HG02981 (cell line): ENCODE measurements around the gene RYK.
"Not testable (repeated sequence)": the region's sequence is repeated elsewhere in the genome, so short reads cannot be mapped to it uniquely, and the experiment has no call there.

Experiments used
- ATAC-seq: cut with Tn5 transposase; IDR thresholded peaks from one replicate; pipeline ENCODE4 v1.9.1; 2021; ENCODE audit warnings: mild to moderate bottlenecking, moderate library complexity; ENCODE audit not compliant: unreplicated experiment

RYK gene

DNA sequence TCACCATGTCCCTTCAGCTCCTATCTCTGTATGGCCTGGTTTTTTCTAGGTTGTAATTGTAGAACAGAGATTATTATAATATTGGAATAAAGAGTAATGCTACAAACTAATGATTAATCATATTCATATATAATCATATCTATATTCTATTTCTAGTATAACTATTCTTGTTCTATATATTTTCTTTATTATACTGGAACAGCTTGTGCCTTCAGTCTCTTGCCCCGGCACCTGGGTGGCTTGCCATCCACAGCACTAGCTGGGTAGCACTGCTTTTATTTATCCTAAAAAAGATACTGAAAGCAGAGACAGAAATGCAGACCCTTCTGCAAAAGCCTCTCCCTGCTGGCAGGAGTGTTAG is 25.9 kb downstream of the RYK start:
- ATAC-seq: not testable (repeated sequence)

DNA sequence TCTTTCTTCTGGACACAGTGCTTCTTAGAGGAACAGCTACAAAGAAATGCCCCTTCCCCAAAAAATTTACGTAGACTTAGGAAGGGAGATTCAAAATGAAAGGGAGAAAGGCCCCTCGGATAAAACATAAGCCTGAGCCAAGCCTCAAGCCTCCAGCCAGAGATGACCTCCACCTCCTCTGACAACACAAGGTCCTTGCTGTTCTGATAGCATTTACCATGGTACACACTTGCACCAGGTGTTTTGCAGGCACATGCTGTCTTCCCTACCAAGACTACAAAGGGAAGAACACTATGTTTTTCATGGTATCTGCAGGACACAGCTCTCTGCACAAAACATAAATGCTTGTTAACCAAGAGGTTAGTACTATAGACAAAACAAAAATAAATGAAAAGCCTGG is 27.8 kb downstream of the RYK start:
- no peak for ATAC-seq

DNA sequence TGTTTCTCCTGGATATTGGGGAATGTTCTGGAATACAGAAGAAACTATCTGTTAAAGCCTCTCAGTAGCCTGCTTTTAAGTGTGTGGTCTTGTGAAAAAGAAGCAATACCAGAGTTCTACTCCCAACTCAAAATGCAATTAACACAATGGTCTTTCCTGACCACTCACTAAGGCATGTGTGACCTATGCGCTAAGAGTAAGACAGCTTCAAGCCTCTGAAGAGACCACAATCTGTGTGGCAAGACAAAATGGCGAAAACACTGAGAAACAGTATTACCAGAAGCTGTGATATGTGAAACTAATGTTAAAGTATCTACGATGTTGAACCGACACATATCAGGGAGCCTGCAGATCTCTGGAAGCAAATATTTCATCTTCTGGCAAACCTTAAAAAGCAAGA is 33.8 kb downstream of the RYK start:
- no peak for ATAC-seq

DNA sequence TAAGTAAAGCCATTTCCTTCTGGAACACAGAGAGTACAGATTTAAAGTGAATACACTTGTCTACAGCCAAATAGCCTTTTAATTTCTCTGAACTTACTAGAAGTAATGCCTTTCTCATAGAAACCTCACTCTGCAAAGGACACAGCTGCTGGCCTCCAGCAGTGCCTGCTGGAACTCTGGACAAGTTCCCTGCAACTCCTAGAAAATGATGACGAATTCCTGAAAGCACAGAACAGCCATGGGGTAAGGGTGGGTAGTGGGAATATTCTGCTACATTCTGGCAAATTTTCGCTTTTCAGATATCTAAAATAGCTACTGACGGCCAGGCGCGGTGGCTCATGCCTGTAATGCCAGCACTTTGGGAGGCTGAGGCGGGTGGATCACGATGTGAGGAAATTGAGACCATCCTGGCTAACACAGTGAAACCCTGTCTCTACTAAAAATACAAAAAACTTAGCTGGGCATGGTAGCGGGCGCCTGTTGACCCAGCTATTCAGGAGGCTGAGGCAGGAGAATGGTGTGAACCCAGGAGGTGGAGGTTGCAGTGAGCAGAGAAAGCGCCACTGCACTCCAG is 34.4 kb downstream of the RYK start:
- no peak for ATAC-seq

DNA sequence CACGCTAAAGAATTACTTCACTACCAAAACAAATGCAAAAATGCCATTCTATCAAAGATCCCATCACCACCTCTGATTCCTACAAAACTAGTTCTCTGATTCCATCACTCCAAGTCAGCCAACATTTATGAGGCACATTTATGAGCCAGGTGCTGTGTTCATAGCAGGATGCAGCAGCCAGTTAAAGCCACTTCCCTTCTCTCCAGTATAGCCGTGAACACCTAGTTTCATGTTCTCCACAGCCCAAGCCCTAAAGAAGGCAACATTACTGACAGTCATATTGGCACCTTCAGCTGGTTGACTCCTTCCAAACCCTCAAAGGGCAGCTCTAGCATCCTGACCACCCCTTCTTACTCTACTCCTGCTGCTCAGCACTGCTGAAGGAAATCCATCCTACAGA is 36.4 kb downstream of the RYK start:
- no peak for ATAC-seq

DNA sequence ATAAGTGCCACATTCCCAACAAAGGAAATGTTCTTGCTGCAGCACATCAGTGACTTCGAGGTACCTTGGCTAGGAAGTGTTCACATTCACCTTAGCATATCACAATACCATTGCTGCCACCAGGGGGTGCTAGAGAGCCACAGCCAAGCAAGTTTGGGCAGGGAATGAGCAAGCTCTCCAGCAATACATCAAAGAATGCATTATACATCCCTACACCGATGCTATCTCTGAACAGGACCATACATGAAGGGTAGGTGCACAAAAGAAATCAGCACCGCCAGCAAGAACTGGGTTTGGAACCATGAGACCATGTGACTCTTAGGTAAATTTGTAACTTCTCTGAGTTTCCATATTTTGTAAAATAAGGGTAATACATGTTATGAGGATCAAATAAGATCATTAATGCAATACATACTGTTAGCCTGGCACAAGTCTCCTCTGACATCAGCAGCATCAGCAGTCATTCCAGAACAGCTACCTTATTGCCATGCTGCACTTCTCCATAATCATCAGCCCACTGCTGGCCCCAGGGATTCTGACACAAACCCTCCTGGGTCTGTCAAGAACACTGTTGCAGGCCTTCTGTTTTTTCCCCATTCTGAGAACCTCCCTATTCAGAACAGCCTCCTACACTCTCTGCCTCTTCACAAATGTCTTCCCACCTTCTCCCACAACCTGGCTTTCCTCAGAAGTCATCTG is 37.5 kb downstream of the RYK start:
- peak; percentile 59 for ATAC-seq

DNA sequence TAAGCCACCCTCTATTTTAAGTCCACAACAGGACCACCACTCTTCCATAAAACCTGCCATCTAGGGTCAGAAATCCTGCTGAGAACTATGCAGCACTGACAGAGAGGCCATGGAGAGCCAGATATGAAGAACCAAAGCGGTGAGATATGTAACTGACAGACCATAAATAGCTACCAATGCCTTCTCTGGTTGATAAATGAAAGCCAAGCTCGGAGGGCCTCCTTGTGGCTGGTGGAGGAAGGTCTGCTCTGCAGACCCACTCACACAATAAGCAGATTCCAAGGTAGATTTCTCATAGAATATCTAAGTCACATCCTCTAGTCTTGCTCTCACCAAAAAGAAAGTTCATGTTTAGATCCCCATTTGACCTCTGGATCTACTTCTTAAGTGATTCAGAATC is 38.9 kb downstream of the RYK start:
- peak; percentile 83 for ATAC-seq

DNA sequence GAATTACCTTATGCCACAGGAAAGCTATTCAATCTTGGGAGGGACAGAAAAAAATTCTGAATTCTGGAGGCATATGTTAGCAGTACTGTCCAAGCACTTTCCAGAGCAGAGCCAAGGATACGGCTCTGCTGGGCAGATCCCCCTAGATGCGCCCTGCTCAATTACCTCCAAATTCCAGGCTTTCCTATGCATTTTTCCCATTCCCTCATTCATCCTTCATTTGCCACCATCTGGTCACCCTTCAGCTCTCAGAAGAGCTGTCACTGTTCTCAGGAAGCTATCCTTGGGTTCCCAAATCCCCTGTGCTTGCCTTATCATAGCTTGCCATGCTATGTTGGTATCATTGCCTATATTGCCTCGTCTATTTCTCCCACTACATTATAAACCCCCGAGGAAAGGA is 45.2 kb downstream of the RYK start:
- no peak for ATAC-seq

DNA sequence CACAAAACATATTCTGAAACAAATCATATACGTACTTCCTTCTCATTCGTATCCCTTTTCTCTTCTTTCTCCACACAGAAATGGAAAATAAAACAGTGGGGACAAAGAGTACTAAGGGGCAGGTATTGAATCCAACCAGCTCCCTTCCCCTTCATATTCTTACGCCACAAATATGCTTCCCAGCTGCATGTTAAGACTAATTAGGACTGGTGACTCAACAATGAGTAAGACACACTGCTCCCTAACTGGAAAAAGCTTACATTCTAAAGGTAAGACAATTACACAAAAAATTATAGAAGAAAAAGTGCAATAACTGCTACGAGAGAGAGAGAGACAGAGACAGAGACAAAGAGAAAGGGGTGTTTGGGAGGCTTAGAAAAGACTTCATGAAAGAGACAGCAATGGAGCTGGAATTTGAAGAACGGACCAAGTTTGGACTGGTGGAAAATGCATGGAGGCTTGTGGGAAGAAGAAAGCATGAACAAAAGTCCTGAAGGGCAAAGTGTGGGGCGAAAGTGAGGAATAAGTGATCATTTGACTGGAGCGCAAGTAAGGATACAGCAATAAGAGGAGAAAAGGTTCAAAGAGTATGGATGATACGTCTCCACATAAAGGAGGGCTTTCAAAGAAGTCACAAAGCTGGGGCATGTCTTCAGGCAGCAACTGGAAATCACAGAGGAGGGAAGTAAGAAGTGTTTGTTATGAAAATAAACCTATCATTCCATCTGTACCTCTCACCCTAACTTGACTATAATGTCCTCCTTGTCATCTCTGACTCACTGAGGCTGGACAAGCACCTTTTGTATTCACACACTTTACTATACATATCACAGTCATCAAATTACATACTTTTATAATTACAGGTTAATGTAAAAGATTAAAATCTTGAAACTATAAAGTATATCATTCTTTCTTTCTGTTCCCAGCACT is 49.2 kb downstream of the RYK start:
- no peak for ATAC-seq

DNA sequence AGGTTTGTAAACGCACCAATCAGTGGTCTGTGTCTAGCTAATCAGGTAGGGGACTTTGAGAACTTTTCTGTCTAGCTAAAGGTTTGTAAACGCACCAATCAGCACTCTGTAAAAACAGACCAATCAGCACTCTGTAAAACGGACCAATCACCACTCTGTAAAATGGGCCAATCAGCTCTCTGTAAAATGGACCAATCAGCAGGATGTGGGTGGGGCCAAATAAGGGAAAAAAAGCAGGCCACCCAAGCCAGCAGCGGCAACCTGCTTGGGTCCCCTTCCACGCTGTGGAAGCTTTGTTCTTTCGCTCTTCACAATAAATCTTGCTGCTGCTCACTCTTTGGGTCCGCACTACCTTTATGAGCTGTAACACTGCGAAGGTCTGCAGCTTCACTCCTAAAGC is 50.8 kb downstream of the RYK start:
- not testable (repeated sequence) for ATAC-seq

DNA sequence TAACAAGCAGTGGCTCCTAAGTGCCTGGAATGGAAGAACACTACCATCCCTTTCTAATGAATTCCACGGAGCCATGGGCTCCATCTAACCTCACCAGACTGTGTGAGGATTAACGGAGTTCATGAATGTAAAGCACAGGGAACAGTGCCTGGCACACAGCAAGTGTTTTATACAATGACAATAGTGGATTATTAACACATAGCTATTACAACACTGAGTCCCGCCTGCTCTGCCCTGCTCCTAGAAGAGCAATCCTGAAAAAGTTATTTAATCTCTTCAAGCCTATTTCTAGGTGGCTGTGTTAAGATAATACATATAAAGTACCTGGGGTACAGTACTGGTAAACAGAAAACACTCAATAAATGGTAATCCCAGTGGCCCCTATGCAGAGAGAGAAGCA is 51.4 kb downstream of the RYK start:
- ATAC-seq: no peak

DNA sequence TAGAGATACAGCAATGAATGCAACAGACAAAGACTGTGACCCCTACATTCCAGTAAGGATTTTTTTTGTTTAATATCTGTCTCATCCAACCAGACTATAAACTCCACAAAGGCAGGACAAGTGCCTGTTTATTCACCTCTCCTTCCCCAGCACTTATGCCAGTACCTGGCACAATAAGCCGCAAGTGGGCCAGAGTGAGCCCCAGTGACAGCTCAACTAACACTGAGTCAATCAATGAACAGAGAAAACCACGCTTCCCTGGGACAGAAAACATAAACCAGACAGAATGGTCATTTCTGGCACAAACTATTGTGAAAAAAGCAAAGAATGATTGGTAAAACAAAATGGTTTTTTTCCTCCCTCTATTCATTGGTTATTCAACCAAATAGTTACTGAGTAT is 52.2 kb downstream of the RYK start:
- no peak for ATAC-seq

DNA sequence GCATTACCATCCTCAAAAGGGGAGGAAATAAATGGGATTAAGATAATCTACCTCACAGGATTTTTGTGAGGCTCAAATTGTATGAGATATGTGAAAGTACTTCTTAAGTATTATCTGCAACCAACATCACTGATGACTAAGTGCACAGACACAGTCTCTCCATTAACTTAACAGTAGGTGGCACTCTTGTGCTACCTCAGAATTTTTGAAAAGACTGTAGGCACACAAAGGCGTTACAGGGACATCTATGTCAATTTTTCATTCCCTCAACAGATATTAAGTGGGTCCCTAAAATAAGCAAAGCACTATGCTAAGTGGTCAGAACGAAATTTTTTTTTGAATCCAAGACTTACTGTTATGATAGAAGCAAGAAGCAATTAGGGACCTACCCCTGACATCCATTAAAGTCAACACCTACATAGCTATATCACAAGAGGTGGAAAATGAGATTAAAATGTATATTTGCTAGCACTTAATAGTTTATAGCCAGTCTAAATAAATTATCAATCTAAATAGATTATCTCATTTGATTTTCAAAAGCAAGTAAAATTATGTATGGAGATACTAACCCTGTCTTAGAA is 52.9 kb downstream of the RYK start:
- peak; percentile 79 for ATAC-seq

DNA sequence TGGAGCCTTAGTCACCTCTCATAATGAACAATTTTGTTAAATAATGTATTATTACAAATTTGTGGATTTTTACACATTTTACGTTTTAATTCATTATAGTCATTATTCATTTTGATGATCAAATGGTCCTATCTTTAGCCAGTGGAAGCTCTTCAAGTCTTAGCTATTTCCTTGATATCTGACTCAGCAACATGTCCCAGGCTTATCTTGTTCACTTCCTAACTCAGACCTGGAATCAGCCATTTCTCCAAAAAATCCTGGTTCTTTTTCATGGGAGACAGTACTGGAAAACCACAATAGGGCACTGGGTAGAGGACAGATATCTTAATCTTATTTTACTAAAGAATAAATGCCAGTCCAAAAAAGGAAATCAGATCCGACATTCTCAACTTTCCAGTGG is 56.4 kb downstream of the RYK start:
- ATAC-seq: no peak

DNA sequence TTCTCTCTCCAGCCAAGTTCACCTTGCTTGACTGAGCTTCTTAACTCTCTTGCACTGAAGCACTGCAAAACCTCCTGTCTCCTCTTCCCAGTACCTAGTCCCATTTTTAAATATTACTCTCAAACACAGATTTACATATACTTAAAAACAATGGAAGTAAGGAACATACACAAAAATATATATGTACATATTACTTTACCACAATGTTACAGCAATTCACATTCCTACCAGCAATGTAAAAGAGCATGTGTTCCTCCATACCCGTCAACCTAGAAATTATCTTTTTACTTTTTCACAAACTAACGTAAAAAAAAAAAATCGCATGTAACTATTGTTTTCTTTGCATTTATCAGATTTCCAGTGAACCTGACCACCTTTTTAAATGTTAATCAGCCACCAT is 60.4 kb downstream of the RYK start:
- no peak for ATAC-seq

DNA sequence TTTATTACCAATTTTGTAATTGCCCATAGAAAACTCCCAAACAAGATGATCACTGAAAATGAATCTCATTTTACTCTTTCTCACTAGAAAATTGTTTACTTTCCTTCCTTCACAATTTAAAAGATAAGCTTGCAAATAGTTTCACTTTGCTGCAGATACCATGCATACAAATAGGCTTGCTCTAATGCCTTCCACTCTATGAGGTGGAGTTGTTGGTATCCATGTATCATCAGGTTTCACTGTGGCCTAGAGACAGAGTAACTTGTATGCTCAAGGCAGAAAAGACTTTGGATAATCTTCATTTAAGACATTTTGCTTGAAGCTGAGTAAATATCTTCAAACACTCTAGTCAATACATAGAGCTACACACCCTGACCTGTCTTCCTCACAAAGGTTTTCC is 60.8 kb downstream of the RYK start:
- no peak for ATAC-seq

DNA sequence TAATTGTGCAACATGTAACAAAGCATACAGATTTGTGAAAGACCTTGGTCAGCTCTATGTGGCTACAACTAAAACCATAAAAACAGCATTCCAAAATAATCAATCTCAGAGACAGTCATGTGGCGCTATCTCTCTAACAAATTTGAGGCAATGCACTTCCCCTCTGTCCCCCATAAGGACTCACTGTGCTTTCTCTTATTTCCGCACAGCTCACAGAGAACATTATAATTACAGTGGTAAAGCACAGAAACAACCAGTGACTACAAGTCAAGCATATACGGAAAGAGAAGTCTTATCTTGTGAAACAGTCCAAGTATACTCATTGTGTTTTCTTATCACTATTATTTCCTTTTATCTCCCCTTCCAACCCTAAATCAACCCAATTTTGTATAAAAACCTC is 64.3 kb downstream of the RYK start:
- no peak for ATAC-seq

DNA sequence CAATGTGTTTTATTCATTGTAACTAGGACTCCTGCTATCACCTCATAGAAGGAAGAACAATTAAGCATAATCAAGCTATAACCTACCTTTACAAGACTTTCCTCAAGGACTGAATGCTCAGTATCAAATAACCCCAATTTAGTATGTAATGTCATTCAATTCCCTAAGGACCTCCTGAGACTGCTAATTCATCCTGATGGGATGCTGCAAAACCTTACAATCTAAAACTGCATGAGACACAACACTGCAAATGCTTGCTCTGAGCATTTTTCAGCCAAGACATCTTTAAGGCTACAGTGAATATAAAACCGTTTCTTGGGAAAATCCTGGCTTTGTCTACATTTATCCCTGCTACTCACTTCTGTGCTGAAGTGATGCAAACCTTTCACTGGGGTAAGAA is 69.9 kb downstream of the RYK start:
- no peak for ATAC-seq

DNA sequence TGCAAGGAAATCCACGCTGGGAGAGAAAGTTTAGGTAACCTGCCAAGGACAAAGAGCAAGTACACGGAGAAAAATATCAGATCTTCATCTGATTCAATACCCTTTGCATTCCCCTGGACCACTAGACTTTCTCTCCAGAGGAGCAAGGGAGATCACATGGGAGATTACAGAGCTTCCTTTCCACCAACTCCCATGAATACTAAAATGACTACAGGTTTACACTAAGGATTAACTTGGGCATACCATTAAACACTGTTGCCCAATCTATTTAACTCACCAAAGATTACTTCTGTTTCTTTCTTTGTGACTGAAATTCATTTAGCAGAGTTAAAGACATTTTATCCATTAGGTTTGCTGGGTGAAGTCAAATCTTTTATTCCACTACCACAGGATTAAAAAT is 71.2 kb downstream of the RYK start:
- no peak for ATAC-seq

DNA sequence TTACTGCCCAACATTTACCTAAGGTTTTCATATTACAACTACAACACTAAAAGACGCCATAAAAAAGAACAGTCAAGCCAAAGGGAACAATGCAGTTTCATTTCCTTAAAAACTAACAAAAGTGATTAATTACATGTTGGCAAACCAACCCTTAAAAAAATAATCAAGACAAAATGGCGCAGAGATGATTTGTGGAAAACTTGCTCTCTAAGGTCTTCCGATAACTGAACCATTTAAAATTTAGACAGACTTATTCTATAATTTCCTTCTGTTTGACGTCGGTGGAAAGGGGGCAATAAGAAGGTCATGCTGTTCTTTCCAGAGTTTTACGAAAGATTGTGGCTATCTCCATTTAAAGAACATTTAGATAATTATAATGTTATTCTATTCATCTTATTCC is 87.6 kb downstream of the RYK start:
- ATAC-seq: no peak

DNA sequence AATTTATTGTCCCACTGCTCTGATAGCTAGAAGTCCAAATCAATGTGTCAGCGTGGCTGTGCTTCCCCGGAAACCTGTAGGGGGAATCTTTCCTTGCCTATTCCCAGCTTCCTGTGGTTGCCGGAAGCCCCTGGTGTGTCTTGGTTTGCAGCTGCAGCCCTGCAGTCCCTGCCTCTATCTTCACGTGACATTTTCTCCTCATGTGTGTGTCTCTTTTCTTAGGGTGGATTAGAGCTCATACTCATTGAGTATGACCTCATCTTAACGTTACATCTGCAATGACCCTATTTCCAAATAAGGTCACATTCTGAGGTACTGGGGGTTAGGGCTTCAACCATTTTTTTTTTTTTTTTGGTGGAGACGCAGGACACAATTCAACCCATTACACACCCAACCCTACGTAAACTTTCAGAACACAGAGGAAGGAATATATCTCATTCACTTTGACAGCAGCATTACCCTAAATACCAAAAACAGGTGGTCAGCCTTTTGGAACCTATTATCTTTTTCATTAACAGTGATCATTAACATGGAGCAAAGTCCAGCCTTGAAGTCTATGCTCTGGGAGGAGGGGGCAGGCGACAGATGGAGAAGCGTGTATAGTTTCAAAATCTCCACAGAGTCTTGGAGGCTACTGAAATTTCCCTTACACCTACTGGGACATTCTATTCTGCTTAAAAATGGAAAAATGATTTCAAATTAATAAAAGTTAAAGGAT is 88.6 kb downstream of the RYK start:
- no peak for ATAC-seq
